Ovary (tissue), 3 donors: Measurements from ENCODE around the gene SEL1L3.

Experiments
- EP300 ChIP-seq: sonication (generic); formaldehyde crosslinking; IDR thresholded peaks from one replicate; pipeline ENCODE4 v1.6.1; 2017; ENCODE audit warnings: antibody characterized with exemption
- POLR2A ChIP-seq: fragments of 450-650 bp; IDR thresholded peaks from one replicate; pipeline ENCODE4 v1.6.1; 2017; ENCODE audit warnings: antibody characterized with exemption, mild to moderate bottlenecking, moderate library complexity
- TF ChIP-seq, protein P1 (sequence below), 3 donors: fragments of 450-650 bp in 2 of 3; fragments of 200-600 bp in 1 of 3; IDR thresholded peaks; one replicate each; pipeline versions ENCODE4 v1.5.1 to v1.8.0; 2016 to 2022; ENCODE audit warnings: antibody characterized with exemption in 3 of 3, mild to moderate bottlenecking in 1 of 3
- donor health status: DM: no; HTN: no; CAD: no.

DNA sequence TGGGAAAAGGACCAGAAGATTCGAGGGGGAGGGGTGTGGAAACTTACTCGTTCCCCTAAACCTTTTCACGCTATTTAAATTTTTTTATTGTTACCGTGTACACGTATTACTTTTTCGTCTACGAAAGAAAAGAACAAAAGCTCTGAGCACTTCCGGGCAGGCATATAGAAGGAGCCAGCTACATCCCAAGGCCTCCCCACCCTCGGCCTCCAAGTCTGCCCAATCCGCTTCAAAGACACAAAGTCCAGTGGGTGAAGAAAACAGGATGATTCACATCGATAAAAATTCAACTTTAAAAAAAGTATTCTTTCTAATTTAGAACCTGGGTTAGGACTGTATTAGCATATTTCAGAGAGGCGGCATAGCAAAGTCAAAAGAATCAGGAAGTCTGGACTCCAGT lies 23.1 kb downstream of the SEL1L3 start:
- no peak for TF ChIP-seq POLR2A
- TF ChIP-seq, protein P1, sequence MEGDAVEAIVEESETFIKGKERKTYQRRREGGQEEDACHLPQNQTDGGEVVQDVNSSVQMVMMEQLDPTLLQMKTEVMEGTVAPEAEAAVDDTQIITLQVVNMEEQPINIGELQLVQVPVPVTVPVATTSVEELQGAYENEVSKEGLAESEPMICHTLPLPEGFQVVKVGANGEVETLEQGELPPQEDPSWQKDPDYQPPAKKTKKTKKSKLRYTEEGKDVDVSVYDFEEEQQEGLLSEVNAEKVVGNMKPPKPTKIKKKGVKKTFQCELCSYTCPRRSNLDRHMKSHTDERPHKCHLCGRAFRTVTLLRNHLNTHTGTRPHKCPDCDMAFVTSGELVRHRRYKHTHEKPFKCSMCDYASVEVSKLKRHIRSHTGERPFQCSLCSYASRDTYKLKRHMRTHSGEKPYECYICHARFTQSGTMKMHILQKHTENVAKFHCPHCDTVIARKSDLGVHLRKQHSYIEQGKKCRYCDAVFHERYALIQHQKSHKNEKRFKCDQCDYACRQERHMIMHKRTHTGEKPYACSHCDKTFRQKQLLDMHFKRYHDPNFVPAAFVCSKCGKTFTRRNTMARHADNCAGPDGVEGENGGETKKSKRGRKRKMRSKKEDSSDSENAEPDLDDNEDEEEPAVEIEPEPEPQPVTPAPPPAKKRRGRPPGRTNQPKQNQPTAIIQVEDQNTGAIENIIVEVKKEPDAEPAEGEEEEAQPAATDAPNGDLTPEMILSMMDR (IDR thresholded peaks at IDR 0.05) = no peak
- TF ChIP-seq EP300 = no peak
